OCI-LY1 (cell line): ENCODE measurements around the gene SPDYE2.
A peak's percentile ranks its signal among the peaks of the same experiment; 100 is the strongest.
"Not testable (repeated sequence)": the region's sequence is repeated elsewhere in the genome, so short reads cannot be mapped to it uniquely, and the experiment has no call there.

Experiments
- H2AFZ ChIP-seq: fragments of 200-600 bp; sonication (generic), shearing (Covaris generic); 2 replicates; pipeline ENCODE4 v1.6.0; 2014; ENCODE audit warnings: antibody characterized with exemption, mild to moderate bottlenecking, low read length
- H3F3A ChIP-seq: fragments of 200-600 bp; sonication (generic), shearing (Covaris generic); 2 replicates; pipeline ENCODE4 v1.6.0; 2014; ENCODE audit warnings: mild to moderate bottlenecking, antibody characterized with exemption, low read length, moderate library complexity; ENCODE audit not compliant: insufficient read depth
- H3K27ac ChIP-seq: fragments of 200-600 bp; sonication (generic); 2 replicates; pipeline ENCODE4 v1.5.1; 2014; ENCODE audit warnings: low read length, mixed run types, mild to moderate bottlenecking, low read depth; ENCODE audit not compliant: poor library complexity, severe bottlenecking
- H3K27me3 ChIP-seq: fragments of 200-600 bp; sonication (generic); 2 replicates; pipeline ENCODE4 v1.6.0; 2014; ENCODE audit warnings: antibody characterized with exemption, mild to moderate bottlenecking, low read length, moderate library complexity; ENCODE audit not compliant: insufficient read depth
- H3K36me3 ChIP-seq: fragments of 200-600 bp; sonication (generic); 2 replicates; pipeline ENCODE4 v1.6.1; 2014; ENCODE audit warnings: mild to moderate bottlenecking, antibody characterized with exemption, low read length, moderate library complexity, mixed read lengths; ENCODE audit not compliant: insufficient read depth
- H3K4me1 ChIP-seq: fragments of 200-600 bp; sonication (generic); 2 replicates; pipeline ENCODE4 v1.5.1; 2014; ENCODE audit warnings: mild to moderate bottlenecking, low read length, moderate library complexity; ENCODE audit not compliant: insufficient read depth, severe bottlenecking
- H3K4me2 ChIP-seq: fragments of 200-600 bp; sonication (generic), shearing (Covaris generic); 2 replicates; pipeline ENCODE4 v1.6.1; 2014; ENCODE audit warnings: low read length
- H3K4me3 ChIP-seq: fragments of 200-600 bp; sonication (generic); 2 replicates; pipeline ENCODE4 v1.5.1; 2014; ENCODE audit warnings: low read length, low read depth, mild to moderate bottlenecking, mixed read lengths; ENCODE audit not compliant: poor library complexity, severe bottlenecking
- H3K79me2 ChIP-seq: fragments of 200-600 bp; shearing (Covaris generic); 2 replicates; pipeline ENCODE4 v1.6.1; 2016; ENCODE audit warnings: mixed run types, low read length, mixed read lengths; ENCODE audit not compliant: insufficient read depth
- H3K9ac ChIP-seq: fragments of 200-600 bp; sonication (generic), shearing (Covaris generic); 2 replicates; pipeline ENCODE4 v1.6.1; 2014; ENCODE audit warnings: mild to moderate bottlenecking, low read length, mixed read lengths
- H3K9me2 ChIP-seq: fragments of 200-600 bp; sonication (generic), shearing (Covaris generic); 2 replicates; pipeline ENCODE4 v1.6.1; 2014; ENCODE audit warnings: low read depth, mild to moderate bottlenecking, low read length, mixed read lengths
- H3K9me3 ChIP-seq: fragments of 200-600 bp; shearing (Covaris generic); 2 replicates; pipeline ENCODE4 v1.6.1; 2014; ENCODE audit warnings: low read length, mixed read lengths
- H4K20me1 ChIP-seq: fragments of 200-600 bp; sonication (generic), shearing (Covaris generic); 2 replicates; pipeline ENCODE4 v1.6.0; 2016; ENCODE audit warnings: mild to moderate bottlenecking, low read length; ENCODE audit not compliant: insufficient read depth

Gene SPDYE2

GRCh38 chr7:102512642-102513221, 38.3 kb upstream of the SPDYE2 start:
- not testable (repeated sequence) for H3K9me2 ChIP-seq, H3K27ac ChIP-seq, H3K9me3 ChIP-seq, H3K9ac ChIP-seq, H3K4me3 ChIP-seq, H2AFZ ChIP-seq, H3K36me3 ChIP-seq, H3K4me2 ChIP-seq, H3K4me1 ChIP-seq, H4K20me1 ChIP-seq, H3K27me3 ChIP-seq, H3F3A ChIP-seq, H3K79me2 ChIP-seq

GRCh38 chr7:102514881-102515721, 35.9 kb upstream of the SPDYE2 start:
- H2AFZ ChIP-seq, H3K4me1 ChIP-seq, H3F3A ChIP-seq, H3K9me3 ChIP-seq, H3K9me2 ChIP-seq, H3K27ac ChIP-seq, H3K27me3 ChIP-seq, H4K20me1 ChIP-seq, H3K4me2 ChIP-seq, H3K4me3 ChIP-seq, H3K36me3 ChIP-seq, H3K9ac ChIP-seq, H3K79me2 ChIP-seq: not testable (repeated sequence)

GRCh38 chr7:102515889-102516288, 35.1 kb upstream of the SPDYE2 start:
- H3K36me3 ChIP-seq, H3F3A ChIP-seq, H3K4me3 ChIP-seq, H3K79me2 ChIP-seq, H4K20me1 ChIP-seq, H3K9ac ChIP-seq, H2AFZ ChIP-seq, H3K9me2 ChIP-seq, H3K4me1 ChIP-seq, H3K27me3 ChIP-seq, H3K4me2 ChIP-seq, H3K9me3 ChIP-seq, H3K27ac ChIP-seq: not testable (repeated sequence)

GRCh38 chr7:102516951-102517350, 34.1 kb upstream of the SPDYE2 start:
- not testable (repeated sequence) for H4K20me1 ChIP-seq, H3K4me1 ChIP-seq, H3K27me3 ChIP-seq, H3K4me3 ChIP-seq, H3K4me2 ChIP-seq, H3K27ac ChIP-seq, H3K9me2 ChIP-seq, H3K9ac ChIP-seq, H3K9me3 ChIP-seq, H3K79me2 ChIP-seq, H3F3A ChIP-seq, H3K36me3 ChIP-seq, H2AFZ ChIP-seq

- not testable (repeated sequence) for H3K4me2 ChIP-seq, H3K36me3 ChIP-seq, H3K9me3 ChIP-seq, H3K9ac ChIP-seq, H2AFZ ChIP-seq, H3F3A ChIP-seq, H3K4me1 ChIP-seq, H3K27ac ChIP-seq, H3K9me2 ChIP-seq, H4K20me1 ChIP-seq, H3K27me3 ChIP-seq, H3K79me2 ChIP-seq
- peak within 1 kb of the TSS; percentile 42 for H3K4me3 ChIP-seq
Observed at GRCh38 chr7:102517550-102518147, 33.4 kb upstream of the SPDYE2 start, which contains the start of gene RASA4B. Gene RASA4B, minus strand, starts transcription at chr7:102517777. Its CDS starts 67 bp downstream, at chr7:102517710.

- not testable (repeated sequence) for H3K4me3 ChIP-seq, H3K79me2 ChIP-seq, H2AFZ ChIP-seq, H3K36me3 ChIP-seq, H3K4me1 ChIP-seq, H3K27ac ChIP-seq, H3K9ac ChIP-seq, H3K9me2 ChIP-seq, H3K4me2 ChIP-seq, H4K20me1 ChIP-seq, H3K27me3 ChIP-seq, H3K9me3 ChIP-seq, H3F3A ChIP-seq
Observed at GRCh38 chr7:102520797-102521196, 30.2 kb upstream of the SPDYE2 start.

GRCh38 chr7:102524803-102525202, 26.2 kb upstream of the SPDYE2 start:
- H3K27ac ChIP-seq, H3K9ac ChIP-seq, H3K4me3 ChIP-seq, H3K9me2 ChIP-seq, H3F3A ChIP-seq, H2AFZ ChIP-seq, H3K4me1 ChIP-seq, H3K9me3 ChIP-seq, H4K20me1 ChIP-seq, H3K79me2 ChIP-seq, H3K36me3 ChIP-seq, H3K27me3 ChIP-seq, H3K4me2 ChIP-seq: not testable (repeated sequence)
